ENCODE measurements around the gene LYSMD3. TPM values are rescaled to one million over a fixed set of nuclear protein-coding genes. Genes with fewer than 3 reads are reported as not detected.

Gene LYSMD3
- total and polyA plus RNA-seq, 9 donors: 10.9 to 21.7 (median 15.9) TPM

- no peaks in the 10 kb centered on the region for H3K36me3 ChIP-seq (ENCODE audit: control insufficient read depth, insufficient read depth, low read length)
- peak within 1 kb of the TSS; percentile 93 for H3K4me3 ChIP-seq (ENCODE audit: low read length)
- H3K4me1 ChIP-seq (ENCODE audit: control insufficient read depth, insufficient read depth, low read length): peaks cover 10% of the 10 kb centered on the region
- H3K9me3 ChIP-seq (replicated peaks; ENCODE audit: control insufficient read depth, low read depth, low read length): peaks cover 2% of the 10 kb centered on the region
- 0% methylated on average over 64 of the region's 73 CpGs for WGBS (ENCODE audit: insufficient coverage)
- DNase-seq: peak; percentile 94
- no peaks in the 10 kb centered on the region for H3K27me3 ChIP-seq (ENCODE audit: control insufficient read depth, insufficient read depth, low read length)
- H3K27ac ChIP-seq (ENCODE audit: low read length): peak within 1 kb of the TSS; percentile 82
Observed at GRCh38 chr5:90474235-90475107, 54.9 kb downstream of the LYSMD3 start, which contains the start of the genes MBLAC2 and POLR3G. Gene MBLAC2 (minus strand): TSS chr5:90474771. CDS start chr5:90474292, 479 bp downstream. Gene POLR3G (plus strand): TSS chr5:90474864. CDS start chr5:90485568, 10,704 bp downstream.

GRCh38 chr5:90473396-90474234, 55.8 kb downstream of the LYSMD3 start:
- DNase-seq: peak; percentile 34
- Histone ChIP-seq H3K27ac (ENCODE audit: low read length) (peak overlapping the region; percentile 82), H3K4me3 (ENCODE audit: low read length) (peak overlapping the region; percentile 93), H3K4me1 (ENCODE audit: control insufficient read depth, insufficient read depth, low read length) (peaks cover 10% of the 10 kb centered on the region), H3K27me3 (ENCODE audit: control insufficient read depth, insufficient read depth, low read length) (no peaks in the 10 kb centered on the region), H3K9me3 (replicated peaks; ENCODE audit: control insufficient read depth, low read depth, low read length) (peaks cover 3% of the 10 kb centered on the region), H3K36me3 (ENCODE audit: control insufficient read depth, insufficient read depth, low read length) (no peaks in the 10 kb centered on the region)
- under 1% methylated on average over 55 of the region's 56 CpGs for WGBS (ENCODE audit: insufficient coverage)

GRCh38 chr5:90472783-90473395, 56.5 kb downstream of the LYSMD3 start:
- no peak for DNase-seq
- H3K27ac ChIP-seq (ENCODE audit: low read length): no peak overlapping the region
- 8% methylated on average over 2 of the region's 9 CpGs for WGBS (ENCODE audit: insufficient coverage)
- H3K4me1 ChIP-seq (ENCODE audit: control insufficient read depth, insufficient read depth, low read length): peaks cover 10% of the 10 kb centered on the region
- H3K36me3 ChIP-seq (ENCODE audit: control insufficient read depth, insufficient read depth, low read length): no peaks in the 10 kb centered on the region
- H3K9me3 ChIP-seq (replicated peaks; ENCODE audit: control insufficient read depth, low read depth, low read length): peaks cover 3% of the 10 kb centered on the region
- no peaks in the 10 kb centered on the region for H3K27me3 ChIP-seq (ENCODE audit: control insufficient read depth, insufficient read depth, low read length)
- H3K4me3 ChIP-seq (ENCODE audit: low read length): peak overlapping the region; percentile 93

Other genes starting within 250 kb of the LYSMD3 start
- gene CETN3, start 119.8 kb downstream of the LYSMD3 start, total RNA-seq: 34.5 TPM
- gene CETN3, start 119.8 kb downstream of the LYSMD3 start, polyA plus RNA-seq (ENCODE audit: insufficient read depth in 1 of 8, insufficient read length in 8 of 8, low replicate concordance in 1 of 8): 10 to 100 TPM; 26.3 to 37.6 (median 32.0) TPM
- 3.1 TPM for gene MBLAC2, start 54.8 kb downstream of the LYSMD3 start, total RNA-seq
- gene MBLAC2, start 54.8 kb downstream of the LYSMD3 start, polyA plus RNA-seq (ENCODE audit: insufficient read depth in 1 of 8, insufficient read length in 8 of 8, low replicate concordance in 1 of 8): 1 to 10 TPM; 4.4 to 6.4 (median 5.0) TPM
- gene POLR3G, start 54.7 kb downstream of the LYSMD3 start, total RNA-seq: 1.3 TPM
- 1 to 10 TPM; 1.1 to 3.2 (median 1.6) TPM for gene POLR3G, start 54.7 kb downstream of the LYSMD3 start, polyA plus RNA-seq (ENCODE audit: insufficient read depth in 1 of 8, insufficient read length in 8 of 8, low replicate concordance in 1 of 8)
- gene ADGRV1, start 29.2 kb upstream of the LYSMD3 start, total RNA-seq: 0.80 TPM
- 1 to 10 TPM in 4 of 8 donors, under 1 TPM in 4; 0.49 to 2.5 (median 1.0) TPM for gene ADGRV1, start 29.2 kb upstream of the LYSMD3 start, polyA plus RNA-seq (ENCODE audit: insufficient read depth in 1 of 8, insufficient read length in 8 of 8, low replicate concordance in 1 of 8)